K562 (cell line): Measurements from ENCODE around the gene BCAS1. TPM values are rescaled to one million over a fixed set of nuclear protein-coding genes. Genes with fewer than 3 reads are reported as not detected.

Experiments
- BACH1 ChIP-seq: fragments of 200-800 bp; sonication (Bioruptor generic); IDR thresholded peaks from 2 replicates; pipeline ENCODE4 v1.6.1; 2016; ENCODE audit warnings: missing genetic modification characterization, missing compliant biosample characterization
- C11orf30 ChIP-seq: fragments of 450-650 bp; IDR thresholded peaks from 2 replicates; pipeline ENCODE4 v1.6.1; 2016; ENCODE audit warnings: low read depth, mild to moderate bottlenecking
- DDX20 ChIP-seq: fragments of 450-650 bp; IDR thresholded peaks from 2 replicates; pipeline ENCODE4 v1.6.1; 2016; ENCODE audit warnings: missing genetic modification characterization, low read depth, mild to moderate bottlenecking, missing compliant biosample characterization, moderate library complexity
- ELF4 ChIP-seq: fragments of 450-650 bp; formaldehyde crosslinking; IDR thresholded peaks from 2 replicates; pipeline ENCODE4 v1.4.0; 2022; ENCODE audit warnings: missing genetic modification characterization
- HIVEP1 ChIP-seq: fragments of 250-450 bp; sonication (Bioruptor Pico); IDR thresholded peaks from 2 replicates; pipeline ENCODE4 v1.4.0; 2020; ENCODE audit warnings: mild to moderate bottlenecking
- JUNB ChIP-seq: fragments of 450-650 bp; formaldehyde crosslinking; conservative IDR thresholded peaks from 2 replicates; pipeline ENCODE4 v1.4.0; 2020; ENCODE audit warnings: mild to moderate bottlenecking
- MYBL2 ChIP-seq, 2 experiments: fragments of 450-650 bp in 1 of 2; sonication (generic) in 1 of 2; formaldehyde crosslinking in 1 of 2; IDR thresholded peaks; 2 replicates each; pipeline versions ENCODE4 v1.6.1 to v1.8.1; 2017 to 2022; ENCODE audit warnings: borderline replicate concordance in 1 of 2, inconsistent platforms in 1 of 2, low read depth in 1 of 2, mild to moderate bottlenecking in 1 of 2, missing genetic modification reagents in 1 of 2, moderate library complexity in 1 of 2
- TCF7L2 ChIP-seq: fragments of 150-350 bp; IDR thresholded peaks from 2 replicates; pipeline ENCODE4 v1.6.1; 2016; ENCODE audit warnings: low read depth, mild to moderate bottlenecking, low read length, moderate library complexity
- U2AF2 ChIP-seq: fragments of 200-400 bp; formaldehyde crosslinking; optimal IDR thresholded peaks from 2 replicates; pipeline ENCODE3; 2017; ENCODE audit warnings: low read depth, mild to moderate bottlenecking, low read length
- ZNF12 ChIP-seq: sonication (generic); formaldehyde crosslinking; IDR thresholded peaks from 2 replicates; pipeline ENCODE4 v1.4.0; 2020; ENCODE audit warnings: mild to moderate bottlenecking, missing genetic modification reagents
- ZNF212 ChIP-seq: fragments of 450-650 bp; formaldehyde crosslinking; IDR thresholded peaks from 2 replicates; pipeline ENCODE4 v1.4.0; 2020; ENCODE audit warnings: mild to moderate bottlenecking
- ZNF232 ChIP-seq: sonication (generic); formaldehyde crosslinking; IDR thresholded peaks from 2 replicates; pipeline ENCODE4 v1.8.0; 2022; ENCODE audit warnings: mild to moderate bottlenecking, missing genetic modification reagents
- polyA plus RNA-seq, 8 experiments: library from polyadenylated mRNA; depleted of rRNA in 4 of 8; stranded (reverse) in 5 of 8; unstranded in 3 of 8; fragments of >200 nt; fragmentation: Nextera tagmentation in 2 of 8; fragmentation: Illumina TruSeq in 1 of 8; extraction: Ambion mirVana in 2 of 8; extraction: Trizol in 1 of 8; gene quantifications; 2 replicates each; pipeline versions ENCODE4 v1.2.1 to v1.2.3, GENCODE V29; 2011 to 2014; ENCODE audit warnings: inconsistent platforms in 1 of 8, missing spikeins in 1 of 8
- total RNA-seq, 7 experiments: library from RNA; depleted of rRNA in 6 of 7; stranded (reverse); fragments of >200 nt in 6 of 7; fragmentation: Illumina TruSeq in 2 of 7; extraction: Trizol in 2 of 7; gene quantifications; 2 replicates each; pipeline versions ENCODE4 v1.2.1 to v1.2.3, GENCODE V29; 2011 to 2021; ENCODE audit warnings: low replicate concordance in 1 of 7
- TF ChIP-seq, protein P1 (sequence below), 3 experiments: IDR thresholded peaks in 2 of 3; conservative IDR thresholded peaks in 1 of 3; 2 replicates each; pipeline ENCODE4 v1.5.1; 2011 to 2012; ENCODE audit warnings: low read length in 3 of 3, mild to moderate bottlenecking in 3 of 3, control low read depth in 2 of 3, improper control_type of control experiment in 1 of 3, inconsistent platforms in 1 of 3, low read depth in 1 of 3, mixed read lengths in 1 of 3, moderate library complexity in 1 of 3; ENCODE audit not compliant: insufficient read depth in 2 of 3
- TF ChIP-seq, protein P2 (sequence below): fragments of 450-650 bp; formaldehyde crosslinking; conservative IDR thresholded peaks from 2 replicates; pipeline ENCODE4 v1.4.0; 2022; ENCODE audit warnings: mild to moderate bottlenecking, missing genetic modification characterization
- TF ChIP-seq, protein P3 (sequence below), 2 experiments: fragments of 150-350 bp in 1 of 2; IDR thresholded peaks; 2 replicates each; pipeline ENCODE4 v1.6.1; 2012 to 2016; ENCODE audit warnings: low read depth in 2 of 2, low read length in 2 of 2, mild to moderate bottlenecking in 1 of 2, moderate library complexity in 1 of 2
- TF ChIP-seq, protein P4 (sequence below), 3 experiments: fragments of 200-800 bp in 1 of 3; fragments of 250-450 bp in 1 of 3; fragments of 450-650 bp in 1 of 3; sonication (Bioruptor Pico) in 1 of 3; sonication (Bioruptor generic) in 1 of 3; formaldehyde crosslinking in 1 of 3; IDR thresholded peaks; 2 replicates each; pipeline versions ENCODE4 v1.6.1 to v1.8.0; 2016 to 2022; ENCODE audit warnings: mild to moderate bottlenecking in 2 of 3, missing genetic modification characterization in 2 of 3, missing compliant biosample characterization in 1 of 3, moderate library complexity in 1 of 3

The BCAS1 gene
- total and polyA plus RNA-seq, 9 of the 15 experiments (the other 6 are each of a cell fraction or from before 2014, with no cell fraction given) = 0.18 to 2.3 (median 0.93) TPM

DNA sequence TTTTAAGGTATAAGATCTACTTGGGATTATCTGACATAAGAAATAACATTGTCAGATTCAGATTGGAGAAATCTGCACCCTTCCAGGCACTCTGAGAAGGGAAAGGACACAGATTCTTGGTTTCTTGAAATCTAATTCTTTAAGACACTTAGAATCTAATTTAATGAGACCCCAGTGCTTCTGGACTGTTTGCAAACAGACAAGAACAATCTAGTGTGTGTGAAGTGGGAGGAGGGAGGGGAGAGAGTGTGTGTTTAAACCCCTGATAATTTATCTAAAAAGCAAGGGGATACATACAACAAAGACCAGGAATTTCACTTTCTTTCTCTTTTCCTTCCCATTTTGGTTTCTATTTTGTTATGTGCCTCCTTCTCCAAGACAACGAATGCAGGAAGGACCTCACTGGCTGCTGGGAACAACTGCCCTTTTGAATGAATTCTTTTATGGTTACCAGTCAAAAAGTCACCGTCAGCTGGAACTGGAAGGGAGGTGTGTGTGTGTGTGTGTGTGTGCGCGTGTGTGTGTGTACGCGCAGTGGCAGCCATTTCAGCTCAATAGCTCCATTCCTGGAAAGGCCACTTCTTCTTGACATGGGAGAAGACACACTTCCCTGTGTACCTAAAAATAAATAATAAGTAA, 129.4 kb downstream of the BCAS1 start (continued):
- TF ChIP-seq MYBL2 (IDR thresholded peaks at IDR 0.05; ENCODE audit: low read depth) = no peak
- no peak for TF ChIP-seq MYBL2 (CRISPR knock-in tag; IDR thresholded peaks at IDR 0.05; ENCODE audit: borderline replicate concordance)
- TF ChIP-seq U2AF2 = no peak
- TF ChIP-seq ZNF12 (CRISPR knock-in tag) = no peak
- TF ChIP-seq, protein P1, sequence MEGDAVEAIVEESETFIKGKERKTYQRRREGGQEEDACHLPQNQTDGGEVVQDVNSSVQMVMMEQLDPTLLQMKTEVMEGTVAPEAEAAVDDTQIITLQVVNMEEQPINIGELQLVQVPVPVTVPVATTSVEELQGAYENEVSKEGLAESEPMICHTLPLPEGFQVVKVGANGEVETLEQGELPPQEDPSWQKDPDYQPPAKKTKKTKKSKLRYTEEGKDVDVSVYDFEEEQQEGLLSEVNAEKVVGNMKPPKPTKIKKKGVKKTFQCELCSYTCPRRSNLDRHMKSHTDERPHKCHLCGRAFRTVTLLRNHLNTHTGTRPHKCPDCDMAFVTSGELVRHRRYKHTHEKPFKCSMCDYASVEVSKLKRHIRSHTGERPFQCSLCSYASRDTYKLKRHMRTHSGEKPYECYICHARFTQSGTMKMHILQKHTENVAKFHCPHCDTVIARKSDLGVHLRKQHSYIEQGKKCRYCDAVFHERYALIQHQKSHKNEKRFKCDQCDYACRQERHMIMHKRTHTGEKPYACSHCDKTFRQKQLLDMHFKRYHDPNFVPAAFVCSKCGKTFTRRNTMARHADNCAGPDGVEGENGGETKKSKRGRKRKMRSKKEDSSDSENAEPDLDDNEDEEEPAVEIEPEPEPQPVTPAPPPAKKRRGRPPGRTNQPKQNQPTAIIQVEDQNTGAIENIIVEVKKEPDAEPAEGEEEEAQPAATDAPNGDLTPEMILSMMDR (IDR thresholded peaks at IDR 0.05 in 2 of 3, conservative IDR thresholded peaks at IDR 0.05 in 1 of 3; ENCODE audit: insufficient read depth in 2 of 3, low read depth in 1 of 3, low read length in 3 of 3) = no peak
- TF ChIP-seq BACH1 (tag) = no peak
- TF ChIP-seq C11orf30 = peak; percentile 65
- TF ChIP-seq, protein P2, sequence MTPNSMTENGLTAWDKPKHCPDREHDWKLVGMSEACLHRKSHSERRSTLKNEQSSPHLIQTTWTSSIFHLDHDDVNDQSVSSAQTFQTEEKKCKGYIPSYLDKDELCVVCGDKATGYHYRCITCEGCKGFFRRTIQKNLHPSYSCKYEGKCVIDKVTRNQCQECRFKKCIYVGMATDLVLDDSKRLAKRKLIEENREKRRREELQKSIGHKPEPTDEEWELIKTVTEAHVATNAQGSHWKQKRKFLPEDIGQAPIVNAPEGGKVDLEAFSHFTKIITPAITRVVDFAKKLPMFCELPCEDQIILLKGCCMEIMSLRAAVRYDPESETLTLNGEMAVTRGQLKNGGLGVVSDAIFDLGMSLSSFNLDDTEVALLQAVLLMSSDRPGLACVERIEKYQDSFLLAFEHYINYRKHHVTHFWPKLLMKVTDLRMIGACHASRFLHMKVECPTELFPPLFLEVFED (CRISPR knock-in tag) = 0 out of 2 replicates have a peak, but pooled peaks have one; percentile 29
- no peak for TF ChIP-seq TCF7L2
- TF ChIP-seq ELF4 (CRISPR knock-in tag) = 0 out of 2 replicates have a peak, but pooled peaks have one; percentile 44
- TF ChIP-seq HIVEP1 (CRISPR knock-in tag) = no peak
- TF ChIP-seq ZNF212 (CRISPR knock-in tag) = no peak
- TF ChIP-seq, protein P3, sequence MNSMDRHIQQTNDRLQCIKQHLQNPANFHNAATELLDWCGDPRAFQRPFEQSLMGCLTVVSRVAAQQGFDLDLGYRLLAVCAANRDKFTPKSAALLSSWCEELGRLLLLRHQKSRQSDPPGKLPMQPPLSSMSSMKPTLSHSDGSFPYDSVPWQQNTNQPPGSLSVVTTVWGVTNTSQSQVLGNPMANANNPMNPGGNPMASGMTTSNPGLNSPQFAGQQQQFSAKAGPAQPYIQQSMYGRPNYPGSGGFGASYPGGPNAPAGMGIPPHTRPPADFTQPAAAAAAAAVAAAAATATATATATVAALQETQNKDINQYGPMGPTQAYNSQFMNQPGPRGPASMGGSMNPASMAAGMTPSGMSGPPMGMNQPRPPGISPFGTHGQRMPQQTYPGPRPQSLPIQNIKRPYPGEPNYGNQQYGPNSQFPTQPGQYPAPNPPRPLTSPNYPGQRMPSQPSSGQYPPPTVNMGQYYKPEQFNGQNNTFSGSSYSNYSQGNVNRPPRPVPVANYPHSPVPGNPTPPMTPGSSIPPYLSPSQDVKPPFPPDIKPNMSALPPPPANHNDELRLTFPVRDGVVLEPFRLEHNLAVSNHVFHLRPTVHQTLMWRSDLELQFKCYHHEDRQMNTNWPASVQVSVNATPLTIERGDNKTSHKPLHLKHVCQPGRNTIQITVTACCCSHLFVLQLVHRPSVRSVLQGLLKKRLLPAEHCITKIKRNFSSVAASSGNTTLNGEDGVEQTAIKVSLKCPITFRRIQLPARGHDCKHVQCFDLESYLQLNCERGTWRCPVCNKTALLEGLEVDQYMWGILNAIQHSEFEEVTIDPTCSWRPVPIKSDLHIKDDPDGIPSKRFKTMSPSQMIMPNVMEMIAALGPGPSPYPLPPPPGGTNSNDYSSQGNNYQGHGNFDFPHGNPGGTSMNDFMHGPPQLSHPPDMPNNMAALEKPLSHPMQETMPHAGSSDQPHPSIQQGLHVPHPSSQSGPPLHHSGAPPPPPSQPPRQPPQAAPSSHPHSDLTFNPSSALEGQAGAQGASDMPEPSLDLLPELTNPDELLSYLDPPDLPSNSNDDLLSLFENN (IDR thresholded peaks at IDR 0.05; ENCODE audit: low read depth in 2 of 2, low read length in 2 of 2) = no peak
- TF ChIP-seq, protein P4, sequence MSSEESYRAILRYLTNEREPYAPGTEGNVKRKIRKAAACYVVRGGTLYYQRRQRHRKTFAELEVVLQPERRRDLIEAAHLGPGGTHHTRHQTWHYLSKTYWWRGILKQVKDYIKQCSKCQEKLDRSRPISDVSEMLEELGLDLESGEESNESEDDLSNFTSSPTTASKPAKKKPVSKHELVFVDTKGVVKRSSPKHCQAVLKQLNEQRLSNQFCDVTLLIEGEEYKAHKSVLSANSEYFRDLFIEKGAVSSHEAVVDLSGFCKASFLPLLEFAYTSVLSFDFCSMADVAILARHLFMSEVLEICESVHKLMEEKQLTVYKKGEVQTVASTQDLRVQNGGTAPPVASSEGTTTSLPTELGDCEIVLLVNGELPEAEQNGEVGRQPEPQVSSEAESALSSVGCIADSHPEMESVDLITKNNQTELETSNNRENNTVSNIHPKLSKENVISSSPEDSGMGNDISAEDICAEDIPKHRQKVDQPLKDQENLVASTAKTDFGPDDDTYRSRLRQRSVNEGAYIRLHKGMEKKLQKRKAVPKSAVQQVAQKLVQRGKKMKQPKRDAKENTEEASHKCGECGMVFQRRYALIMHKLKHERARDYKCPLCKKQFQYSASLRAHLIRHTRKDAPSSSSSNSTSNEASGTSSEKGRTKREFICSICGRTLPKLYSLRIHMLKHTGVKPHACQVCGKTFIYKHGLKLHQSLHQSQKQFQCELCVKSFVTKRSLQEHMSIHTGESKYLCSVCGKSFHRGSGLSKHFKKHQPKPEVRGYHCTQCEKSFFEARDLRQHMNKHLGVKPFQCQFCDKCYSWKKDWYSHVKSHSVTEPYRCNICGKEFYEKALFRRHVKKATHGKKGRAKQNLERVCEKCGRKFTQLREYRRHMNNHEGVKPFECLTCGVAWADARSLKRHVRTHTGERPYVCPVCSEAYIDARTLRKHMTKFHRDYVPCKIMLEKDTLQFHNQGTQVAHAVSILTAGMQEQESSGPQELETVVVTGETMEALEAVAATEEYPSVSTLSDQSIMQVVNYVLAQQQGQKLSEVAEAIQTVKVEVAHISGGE (CRISPR knock-in tag; IDR thresholded peaks at IDR 0.05) = peak in 1 of 3 experiments; percentile 93; a peak in 2 of 6 replicates
- no peak for TF ChIP-seq JUNB (CRISPR knock-in tag)
- no peak for TF ChIP-seq DDX20 (tag)
- TF ChIP-seq ZNF232 = no peak
